DMS 273 (cell line): ENCODE data around the gene KIF13A.
"Not testable (repeated sequence)": the region's sequence is repeated elsewhere in the genome, so short reads cannot be mapped to it uniquely, and the experiment has no call there.

ENCODE experiments used
- DNase-seq: peaks from one replicate; lab custom pipeline; 2025; ENCODE audit not compliant: unreplicated experiment; lab: John Stamatoyannopoulos, UW

The KIF13A gene

GRCh38 chr6:17999425-17999824 is 12.0 kb upstream of the KIF13A start:
- DNase-seq, result no peak

GRCh38 chr6:17998442-17998841 is 11.0 kb upstream of the KIF13A start:
- no peak for DNase-seq

GRCh38 chr6:17998003-17998402 is 10.6 kb upstream of the KIF13A start:
- DNase-seq, result no peak

GRCh38 chr6:17995414-17995813 is 8.0 kb upstream of the KIF13A start:
- DNase-seq, result no peak

GRCh38 chr6:17994019-17994418 is 6.6 kb upstream of the KIF13A start:
- no peak for DNase-seq

- DNase-seq, result no peak
Observed at GRCh38 chr6:17988422-17988944, 1.0 kb upstream of the KIF13A start.

GRCh38 chr6:17987697-17988421 is 424 bp upstream of the KIF13A start:
- DNase-seq, result peak; percentile 89

GRCh38 chr6:17986656-17987446 is 584 bp downstream of the KIF13A start:
- DNase-seq, result peak; percentile 84

- DNase-seq, result no peak
Observed at GRCh38 chr6:17985934-17986655, 1.3 kb downstream of the KIF13A start.

GRCh38 chr6:17984812-17985670 is 2.4 kb downstream of the KIF13A start:
- peak; percentile 17 for DNase-seq

GRCh38 chr6:17984399-17984798 is 3.0 kb downstream of the KIF13A start:
- no peak for DNase-seq

GRCh38 chr6:17983730-17984129 is 3.7 kb downstream of the KIF13A start:
- no peak for DNase-seq

GRCh38 chr6:17980329-17980728 is 7.1 kb downstream of the KIF13A start:
- no peak for DNase-seq

- no peak for DNase-seq
Observed at GRCh38 chr6:17979479-17979878, 8.0 kb downstream of the KIF13A start.

- not testable (repeated sequence) for DNase-seq
Observed at GRCh38 chr6:17976258-17976657, 11.2 kb downstream of the KIF13A start.

- no peak for DNase-seq
Observed at GRCh38 chr6:17974570-17975368, 12.7 kb downstream of the KIF13A start.

GRCh38 chr6:17972978-17973622 is 14.3 kb downstream of the KIF13A start:
- no peak for DNase-seq

GRCh38 chr6:17972074-17972952 is 15.1 kb downstream of the KIF13A start:
- no peak for DNase-seq
